CD4-positive, alpha-beta T cell treated with Interleukin-4 for 1 hour (primary cell): ENCODE data around the gene ELAVL3.
"Not testable (repeated sequence)": the region's sequence is repeated elsewhere in the genome, so short reads cannot be mapped to it uniquely, and the experiment has no call there.

Experiments
- DNase-seq, 2 donors: peaks; one replicate each; pipeline ENCODE4 v3.0.0-alpha.2; 2020 to 2022

The ELAVL3 gene

DNA sequence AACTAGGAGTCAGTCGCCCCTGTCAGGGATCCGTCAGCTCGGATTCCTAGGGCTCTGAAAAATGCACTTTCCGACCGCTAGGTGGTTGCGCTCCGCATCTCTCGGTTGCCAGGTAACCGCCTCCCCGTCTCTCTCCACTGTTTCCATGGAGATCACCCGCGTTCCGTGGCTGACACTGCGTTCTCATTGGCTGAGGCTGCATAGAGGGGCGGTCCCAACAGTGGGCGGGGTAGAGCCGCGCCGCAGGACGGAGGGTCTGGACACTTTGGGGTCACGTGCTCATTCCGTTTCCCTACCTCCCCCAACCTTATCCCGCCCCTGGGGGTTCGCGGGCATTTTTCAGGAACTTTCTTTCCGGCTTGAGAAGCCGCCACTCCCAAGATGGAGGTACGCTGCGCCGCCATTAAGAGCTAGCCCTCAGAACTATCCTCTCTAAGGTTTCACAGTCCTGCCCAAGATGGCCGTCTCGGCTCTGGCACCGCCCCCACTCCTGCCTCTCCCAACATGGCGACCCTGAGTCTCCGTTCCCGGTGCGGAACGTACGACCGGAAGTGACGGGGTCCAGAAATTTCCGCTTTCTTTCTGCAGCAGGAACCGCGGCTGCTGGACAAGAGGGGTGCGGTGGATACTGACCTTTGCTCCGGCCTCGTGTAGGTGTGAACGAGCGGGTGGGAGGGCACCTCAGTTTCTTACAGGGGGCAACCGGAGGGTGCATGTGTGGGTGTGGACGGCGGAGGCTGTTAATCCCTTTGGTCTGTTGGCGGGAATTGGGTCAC is 45.6 kb downstream of the ELAVL3 start, which contains the start of the genes ODAD3 and PRKCSH:
ODAD3 (minus strand) TSS at position 65 of the 776 bp plus-strand sequence. CDS start 105 bp downstream, outside the sequence.
PRKCSH (plus strand) TSS at position 579 of the 776 bp plus-strand sequence. CDS start 483 bp downstream, outside the sequence.
- DNase-seq: peak; percentile 99

DNA sequence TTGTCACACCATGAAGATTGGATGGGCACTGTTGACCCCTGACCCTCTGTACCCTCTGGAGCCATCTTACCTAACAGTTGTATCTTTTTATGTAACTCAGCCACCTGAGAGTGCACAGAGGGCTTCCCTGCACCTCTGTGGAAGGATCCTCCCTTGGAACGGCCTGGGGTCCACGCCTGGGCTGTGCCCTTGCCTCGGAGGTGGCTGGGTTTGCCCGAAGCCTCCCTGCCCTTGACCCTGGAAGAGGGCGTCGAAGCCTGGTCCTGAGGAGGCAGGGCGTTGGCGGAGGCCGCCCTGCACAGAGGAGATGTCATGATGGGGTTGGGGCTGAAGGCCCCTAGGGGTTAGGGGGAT is 46.2 kb downstream of the ELAVL3 start:
- DNase-seq: no peak

DNA sequence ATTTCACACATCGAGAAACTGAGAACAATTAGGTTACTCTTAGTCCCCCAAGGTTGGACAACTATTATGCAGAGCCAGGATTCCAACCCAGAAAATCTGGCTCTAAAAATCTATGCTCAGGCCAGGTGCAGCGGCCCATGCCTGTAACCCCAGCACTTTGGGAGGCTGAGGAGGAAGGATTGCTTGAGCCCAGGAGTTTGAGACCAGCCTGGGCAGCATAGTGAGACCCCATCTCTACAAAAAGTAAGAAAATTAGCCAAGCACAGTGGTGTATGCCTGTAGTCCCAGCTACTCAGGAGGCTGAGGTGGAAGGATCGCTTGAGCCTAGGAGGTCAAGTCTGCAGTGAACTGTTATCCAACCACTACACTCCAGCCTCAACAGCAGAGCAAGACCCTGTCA is 47.3 kb downstream of the ELAVL3 start:
- not testable (repeated sequence) for DNase-seq

DNA sequence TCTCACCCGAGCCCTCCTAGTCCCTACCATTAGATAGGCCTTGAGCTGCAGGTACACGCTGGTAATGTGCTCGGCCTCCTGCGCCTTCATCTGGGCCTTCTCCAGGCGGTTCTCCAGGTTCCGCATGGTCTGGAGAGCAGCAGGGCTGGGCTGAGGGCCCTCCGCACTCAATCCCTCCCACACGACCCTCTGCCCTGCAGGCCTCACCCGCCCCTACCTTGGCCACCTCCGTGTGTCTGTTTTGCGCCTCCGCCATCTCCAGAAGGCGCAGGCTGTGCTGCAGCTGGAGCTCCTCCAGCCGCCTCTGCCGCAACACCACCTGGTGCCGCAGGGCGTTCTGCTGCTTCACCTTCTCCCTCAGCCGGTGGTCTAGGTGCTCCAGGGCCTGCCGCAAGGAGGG is 54.2 kb downstream of the ELAVL3 start:
- DNase-seq: no peak

DNA sequence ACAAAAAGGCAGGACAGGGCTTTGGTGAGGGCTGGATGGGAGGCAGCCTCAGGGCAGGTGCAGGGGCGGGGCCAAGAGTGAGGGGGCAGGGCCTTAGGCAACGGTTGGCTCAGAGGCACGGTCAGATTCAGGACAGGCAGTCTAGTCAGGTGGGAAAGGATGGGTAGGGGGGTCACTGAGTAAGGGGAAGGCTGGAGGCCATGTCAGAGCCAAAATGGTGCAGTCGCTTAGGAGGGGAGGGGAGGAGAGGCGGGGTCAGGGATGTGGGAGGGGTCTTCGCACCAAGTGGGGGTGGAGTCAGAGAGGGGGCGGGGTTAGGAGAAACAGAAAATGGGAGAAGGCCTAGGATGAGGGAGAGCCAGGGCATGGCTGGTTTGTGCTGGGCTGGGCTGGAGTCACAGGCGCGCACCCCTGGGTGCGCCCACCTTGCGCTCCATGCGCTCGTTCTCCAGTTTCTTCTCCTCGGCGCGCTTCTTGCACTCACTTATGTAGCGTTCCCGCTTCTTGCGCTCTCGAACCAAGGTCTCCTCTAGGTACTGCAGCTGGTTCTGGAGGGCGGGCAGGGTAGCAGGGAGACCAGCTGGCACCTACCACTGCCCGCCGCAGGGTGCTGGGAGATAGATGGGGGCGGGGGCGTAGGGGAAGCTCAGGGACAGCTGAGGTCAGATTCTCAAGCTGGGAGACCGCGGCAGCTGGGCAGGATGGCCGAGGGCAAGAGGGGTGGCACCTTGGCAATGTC is 55.0 kb downstream of the ELAVL3 start:
- DNase-seq: no peak

DNA sequence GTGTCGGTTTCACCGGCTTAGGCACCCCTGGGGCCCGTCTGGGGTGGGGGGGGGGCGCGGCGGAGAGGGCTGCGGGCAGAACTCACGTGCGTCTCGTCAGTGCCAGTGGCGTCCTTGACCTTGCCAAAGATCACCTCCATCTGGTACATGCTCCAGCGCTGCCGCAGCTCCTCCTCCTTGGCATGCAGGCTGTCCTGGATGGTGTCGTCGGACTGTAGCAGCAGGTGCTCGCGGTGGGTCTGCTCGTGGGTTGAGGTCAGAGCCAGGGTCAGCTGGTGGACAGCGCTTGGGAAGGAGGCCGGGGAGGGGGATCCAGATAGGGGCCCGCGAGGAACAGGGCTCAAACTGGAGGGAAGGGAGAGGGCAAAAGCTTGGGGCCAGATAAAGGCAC is 57.1 kb downstream of the ELAVL3 start:
- DNase-seq: no peak

DNA sequence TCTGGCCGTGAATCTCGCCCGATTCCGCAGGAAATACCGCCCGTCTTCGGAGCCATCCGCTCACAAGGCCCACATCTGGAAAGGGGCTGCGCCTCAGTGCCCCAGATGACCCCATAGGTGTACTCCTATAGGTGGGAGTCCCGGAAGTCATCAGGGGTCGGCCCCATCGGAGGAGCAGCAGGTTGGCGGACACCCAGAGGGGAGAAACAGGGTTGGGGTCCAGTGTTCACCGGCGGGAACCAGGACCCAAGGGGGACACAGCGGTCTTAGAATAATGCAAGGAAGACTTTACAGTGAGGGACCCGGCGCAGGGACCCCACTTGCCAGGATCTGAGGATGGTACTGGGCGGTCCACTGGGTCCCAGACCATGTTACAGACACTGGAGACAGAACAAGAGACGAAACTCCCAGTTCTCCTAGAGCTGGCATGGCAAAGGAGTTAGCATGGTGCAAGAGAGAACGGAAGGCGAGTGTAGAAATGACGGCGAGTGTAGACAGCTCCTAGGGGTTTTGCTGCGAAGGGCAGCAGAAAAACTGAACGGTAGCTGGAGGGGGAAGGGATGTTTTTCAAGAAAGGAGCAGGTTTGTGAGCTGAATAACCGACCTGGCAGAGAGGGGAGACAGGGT is 57.6 kb downstream of the ELAVL3 start:
- no peak for DNase-seq

DNA sequence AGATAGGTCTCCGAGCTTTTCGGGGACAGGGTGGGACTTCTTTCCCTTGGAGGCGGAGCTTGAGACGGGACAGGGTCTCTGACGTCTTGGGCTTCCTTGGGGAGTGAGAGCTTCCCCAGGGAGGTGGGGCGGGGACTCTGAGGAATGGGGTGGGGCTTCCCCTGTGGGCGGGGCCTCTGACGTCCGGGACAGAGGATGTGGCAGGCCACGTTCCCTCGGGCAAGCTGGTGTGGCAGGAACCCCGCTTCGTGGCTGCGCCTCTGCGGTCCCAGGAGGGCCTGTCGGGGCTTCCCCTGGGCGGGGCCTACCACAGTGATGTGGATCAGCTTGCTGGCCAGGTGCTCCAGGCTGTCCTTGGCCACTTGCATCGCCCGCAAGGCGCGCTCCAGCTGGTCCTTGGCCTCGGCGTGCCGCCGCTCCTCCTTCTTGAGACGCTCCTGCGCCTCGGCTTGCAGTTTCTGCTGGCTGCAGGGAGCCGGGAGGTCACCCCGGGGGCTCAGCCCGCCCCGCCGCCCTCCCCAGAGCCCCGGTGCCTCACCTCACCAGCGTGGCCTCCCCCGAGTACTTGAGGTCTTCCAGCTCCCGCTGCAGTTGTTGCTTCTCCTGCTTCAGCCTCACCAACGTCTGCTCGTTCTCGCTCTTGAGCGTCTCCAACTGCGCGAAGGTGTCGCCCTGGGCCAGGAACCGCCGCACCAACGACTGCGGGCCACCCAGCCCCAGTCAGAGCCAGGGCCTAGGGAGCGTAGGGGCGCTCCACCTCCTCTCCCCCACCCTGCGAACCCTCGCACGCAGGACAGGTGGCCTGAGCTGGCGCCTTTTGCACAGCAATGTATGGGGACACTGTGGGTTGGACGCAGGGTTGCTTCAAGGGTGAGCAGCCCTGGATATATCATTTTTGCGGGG is 58.4 kb downstream of the ELAVL3 start:
- DNase-seq: peak; percentile 81 to 90

DNA sequence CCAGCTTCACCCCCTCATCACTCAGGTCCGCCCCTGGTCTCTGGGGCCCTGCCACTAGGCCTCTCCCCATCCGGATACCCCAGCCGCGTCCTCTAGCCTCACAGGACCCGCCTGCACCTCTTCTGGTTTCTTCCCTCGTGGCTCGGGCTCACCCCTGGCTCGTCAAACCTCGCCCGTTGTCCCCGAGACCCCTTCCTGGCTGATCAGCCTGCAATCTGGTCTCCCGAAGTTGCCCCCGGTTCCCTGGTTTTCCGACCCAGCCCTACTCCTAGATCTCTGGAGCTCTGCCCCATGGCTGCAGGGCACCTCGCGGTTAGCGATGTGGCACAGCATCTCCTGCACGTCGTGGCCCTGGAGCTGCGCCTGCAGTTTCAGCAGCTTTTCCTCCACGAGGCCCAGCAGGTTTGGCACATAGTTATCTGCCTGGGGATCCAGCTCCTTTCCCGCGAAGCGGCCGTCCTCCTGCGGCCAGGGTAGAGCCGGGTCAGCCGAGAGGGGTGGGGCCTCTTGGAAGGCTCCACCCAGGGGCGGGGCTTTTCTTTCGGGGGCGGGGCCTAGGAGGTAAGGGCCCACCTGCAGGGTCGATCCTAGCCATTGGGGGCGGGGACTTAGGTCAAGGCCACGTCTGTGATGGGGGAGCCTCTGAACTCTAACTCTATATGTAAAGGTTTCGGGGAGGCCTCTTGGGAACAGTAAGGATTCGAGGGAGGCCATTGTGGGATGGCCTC is 59.3 kb downstream of the ELAVL3 start:
- peak; percentile 50 to 62 for DNase-seq

DNA sequence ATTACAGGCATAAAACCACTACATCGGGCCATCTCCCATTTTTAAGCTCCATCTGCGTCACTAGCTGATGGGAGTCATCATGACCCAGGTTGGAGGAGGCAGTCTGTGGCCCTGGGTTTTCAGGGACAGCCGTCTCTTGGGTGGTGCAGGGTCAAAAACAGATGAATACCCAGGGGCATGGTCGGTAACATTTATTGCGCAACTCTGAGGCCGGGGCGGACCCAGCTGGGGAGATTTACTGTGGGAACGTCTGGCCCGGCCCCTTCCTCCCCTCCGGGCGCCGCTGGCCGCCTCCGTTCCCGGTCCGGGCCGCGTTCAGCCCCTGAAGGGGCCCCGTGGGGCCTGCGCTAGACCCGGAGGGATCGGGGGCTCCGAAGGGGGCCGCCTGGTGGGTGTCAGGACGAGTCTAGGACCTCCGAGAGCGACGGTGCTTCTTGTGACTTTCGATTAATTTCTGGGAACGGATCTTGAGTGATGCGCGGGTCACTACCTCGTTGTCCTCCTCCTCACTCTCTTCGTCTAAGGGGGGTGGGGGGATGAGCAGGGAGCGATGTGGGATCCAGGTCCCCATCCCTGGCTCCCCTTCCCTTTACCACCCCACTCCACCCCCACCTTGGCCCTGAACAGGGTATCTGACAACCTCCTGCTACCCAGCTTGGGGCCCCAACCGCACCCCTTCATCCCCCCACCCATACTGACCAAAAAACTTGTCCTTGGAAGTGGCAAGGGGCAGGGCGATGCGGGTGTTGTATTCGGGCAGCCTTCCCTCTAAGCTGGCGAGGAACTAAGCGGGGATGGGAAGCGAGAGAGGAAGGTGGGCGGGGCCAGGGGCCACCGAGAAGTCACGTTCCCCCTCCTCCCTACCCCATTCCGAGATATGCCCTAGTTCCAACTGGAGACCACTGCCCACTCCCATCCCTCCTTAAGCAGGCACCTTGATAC is 60.1 kb downstream of the ELAVL3 start:
- DNase-seq: no peak

DNA sequence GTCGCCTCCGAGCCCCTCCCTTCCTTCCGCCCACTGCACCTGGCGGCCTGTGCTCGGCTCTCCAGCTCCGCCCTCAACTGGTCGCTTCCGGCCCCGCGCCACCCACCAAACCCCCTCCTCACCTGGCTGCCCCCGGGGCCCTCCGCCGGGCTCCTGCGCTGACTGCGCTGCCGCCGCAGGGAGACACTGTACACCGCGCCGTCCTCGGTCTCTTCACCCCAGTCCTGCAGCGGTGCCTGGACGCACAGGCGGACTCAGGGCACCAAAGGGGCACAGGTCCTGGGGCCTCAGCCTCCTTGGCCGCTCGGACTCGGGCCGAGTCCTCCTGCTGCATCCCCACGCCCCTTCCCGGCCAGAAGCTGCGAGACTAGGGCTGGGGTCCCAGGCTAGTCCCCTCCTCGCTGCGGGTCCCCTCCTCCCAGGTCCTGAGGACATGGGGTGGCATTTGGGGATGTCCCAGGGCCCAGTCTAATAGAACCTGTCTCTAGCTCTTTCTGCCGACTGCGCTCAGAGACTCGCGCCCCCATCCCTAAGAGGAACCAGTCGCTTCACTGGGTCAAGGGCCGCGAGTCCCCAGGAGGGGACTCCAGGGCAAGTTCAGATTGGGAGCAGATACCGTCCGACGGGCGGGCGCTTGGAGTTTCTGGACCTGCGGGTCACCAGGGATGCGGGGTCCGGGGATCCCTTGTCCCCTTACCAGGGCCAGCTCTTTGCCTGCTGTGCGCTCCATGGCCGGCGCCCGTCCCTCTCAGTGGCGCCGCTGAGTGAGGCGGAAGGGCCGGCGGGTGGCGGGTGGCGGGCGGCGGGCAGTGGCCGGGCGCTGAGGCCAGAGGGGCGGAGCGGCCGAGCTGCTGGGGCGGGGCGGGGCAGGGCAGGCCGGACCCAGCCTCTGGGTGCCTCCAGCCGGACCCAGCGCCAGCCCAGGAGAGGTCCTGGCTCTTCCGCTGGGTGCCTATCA is 62.0 kb downstream of the ELAVL3 start, which contains the start of gene RGL3:
RGL3 (minus strand) TSS at position 766 of the 958 bp plus-strand sequence; CDS start at position 730, 36 bp downstream.
- peak in 1 of 2 donors; percentile 27 for DNase-seq

DNA sequence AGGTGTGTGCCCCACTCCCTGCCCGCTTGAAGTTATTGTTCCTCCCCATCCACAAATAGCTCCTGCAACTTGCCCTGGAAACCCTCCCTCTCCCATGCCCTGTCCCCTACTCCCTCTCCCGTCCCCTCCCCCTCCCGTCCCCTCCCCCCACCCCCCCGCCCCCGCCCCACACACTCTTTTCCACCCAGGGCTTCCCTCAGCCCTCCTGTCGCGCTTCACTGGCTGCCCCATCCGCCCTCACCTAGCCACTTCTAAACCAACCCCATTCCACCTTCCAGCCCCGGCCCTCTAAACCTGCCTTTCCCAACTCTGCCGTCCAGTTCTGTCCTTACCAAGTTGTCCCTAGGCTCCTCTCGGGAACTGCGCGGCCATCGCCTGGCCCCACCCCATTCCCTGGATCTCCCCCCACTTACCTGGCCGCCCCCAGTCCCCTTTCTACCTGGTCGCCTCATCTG is 62.7 kb downstream of the ELAVL3 start:
- DNase-seq: no peak

DNA sequence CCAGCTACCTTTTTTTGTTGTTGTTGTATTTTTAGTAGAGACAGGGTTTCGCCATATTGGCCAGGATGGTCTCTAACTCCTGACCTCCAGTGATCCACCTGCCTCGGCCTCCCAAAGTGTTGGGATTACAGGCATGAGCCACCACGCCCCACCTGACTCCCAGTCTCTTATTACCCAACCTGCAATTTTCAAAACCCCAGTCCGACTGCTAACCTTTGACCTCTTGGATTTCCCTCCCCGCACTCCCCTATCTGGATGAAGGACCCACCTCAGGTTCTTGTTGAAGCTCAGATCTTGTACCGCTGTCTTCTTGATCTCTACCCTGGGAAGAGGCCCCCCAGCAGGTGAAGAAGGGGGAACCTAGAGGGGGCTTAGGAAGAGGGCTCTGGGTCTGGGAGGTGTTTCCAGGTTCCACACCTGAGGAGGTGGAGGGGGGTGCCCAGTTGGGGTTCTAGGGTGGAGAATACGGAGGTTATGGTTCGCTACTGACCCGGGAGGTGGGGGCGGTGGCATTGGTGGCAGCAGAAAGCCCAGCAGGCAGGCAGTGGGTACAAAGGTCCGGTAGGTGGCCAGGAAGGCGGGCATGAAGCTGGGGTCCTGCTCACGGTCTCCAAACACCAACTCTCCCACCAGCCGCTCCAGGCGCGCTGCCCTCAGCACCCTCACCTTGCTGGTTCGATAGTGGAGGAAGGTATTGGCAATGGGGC is 64.3 kb downstream of the ELAVL3 start:
- DNase-seq: no peak

DNA sequence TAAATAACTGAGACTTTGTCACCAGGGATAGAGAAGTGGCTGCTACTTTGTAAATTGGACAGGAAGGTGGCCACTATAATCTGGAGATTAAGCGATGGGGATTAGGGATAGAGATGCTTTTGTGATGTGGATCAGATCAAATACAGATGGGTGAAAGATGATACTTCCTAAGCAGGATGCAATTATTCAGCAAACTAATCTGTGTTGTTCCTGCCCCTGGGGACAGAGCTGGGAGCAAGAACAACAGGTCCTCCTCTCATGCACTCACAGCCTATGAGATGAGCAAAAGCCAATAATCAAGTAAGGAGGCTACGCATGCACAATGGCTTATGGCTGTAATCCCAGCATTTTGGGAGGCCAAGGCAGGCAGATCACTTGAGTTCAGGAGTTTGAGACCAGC is 66.3 kb downstream of the ELAVL3 start:
- no peak for DNase-seq

DNA sequence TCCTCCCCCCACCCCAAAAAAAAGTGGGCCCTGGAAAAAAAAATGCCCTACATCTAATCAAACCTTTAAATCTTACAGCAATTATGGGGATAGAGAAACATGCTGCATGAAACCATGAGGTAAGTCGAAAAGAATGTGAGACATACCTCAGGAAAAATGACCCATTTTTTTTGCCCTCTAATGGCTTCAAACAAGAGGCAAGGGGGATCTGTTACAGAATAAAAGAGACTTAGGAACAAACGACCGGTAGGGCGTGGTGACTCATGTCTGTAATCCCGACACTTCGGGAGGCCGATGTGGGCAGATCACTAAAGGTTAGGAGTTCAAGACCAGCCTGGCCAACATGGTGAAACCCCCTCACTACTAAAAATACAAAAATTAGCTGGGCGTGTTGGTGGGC is 70.2 kb downstream of the ELAVL3 start:
- no peak for DNase-seq

DNA sequence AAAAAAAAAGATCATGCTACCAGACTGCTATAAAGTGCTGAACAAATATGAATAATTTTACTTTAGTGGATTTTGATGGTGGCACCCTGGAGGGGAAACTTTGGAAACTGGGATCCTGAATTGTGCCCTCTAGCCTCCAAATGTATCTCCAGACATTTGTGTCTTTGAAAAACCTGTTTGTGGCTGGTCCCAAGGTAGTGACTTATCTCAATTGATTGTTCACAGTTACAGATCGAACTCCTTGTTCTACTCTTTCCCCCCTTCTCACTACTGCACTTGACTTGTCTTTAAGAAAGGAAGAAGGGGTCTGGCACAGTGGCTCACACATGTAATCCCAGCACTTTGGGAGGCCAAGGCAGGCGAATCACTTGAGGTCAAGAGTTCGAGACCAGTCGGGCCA is 72.3 kb downstream of the ELAVL3 start:
- no peak for DNase-seq

DNA sequence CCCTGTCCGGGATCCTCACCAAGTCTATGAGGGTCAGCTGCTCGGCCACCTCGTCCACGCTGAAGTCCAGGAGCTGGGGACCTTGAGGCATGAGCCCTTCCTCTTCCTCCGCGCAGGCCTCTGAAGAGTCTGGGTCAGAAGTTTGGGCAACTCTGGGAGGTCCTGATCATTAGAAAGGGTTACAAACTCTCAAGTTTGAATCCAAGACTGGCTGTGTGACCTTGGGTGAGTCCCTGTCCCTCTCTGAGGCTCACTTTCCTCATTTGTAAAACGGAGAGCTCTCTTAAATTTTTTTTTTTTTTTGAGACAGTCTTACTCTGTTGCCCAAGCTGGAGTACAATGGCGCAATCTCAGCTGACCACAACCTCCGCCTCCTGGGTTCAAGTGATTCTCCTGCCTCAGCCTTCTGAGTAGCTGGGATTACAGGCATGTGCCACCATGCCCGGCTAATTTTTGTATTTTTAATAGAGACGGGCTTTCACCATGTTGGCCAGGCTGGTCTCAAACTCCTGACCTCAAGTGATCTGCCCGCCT is 74.1 kb downstream of the ELAVL3 start:
- not testable (repeated sequence) for DNase-seq
